Ishikawa (cell line): ENCODE results near the gene DCLRE1C.

Experiments used
- CEBPB ChIP-seq: IDR thresholded peaks from 2 replicates; pipeline ENCODE4 v1.6.1; 2012
- CREB1 ChIP-seq: IDR thresholded peaks from 2 replicates; pipeline ENCODE4 v1.6.1; 2012; ENCODE audit warnings: low read depth
- EGR1 ChIP-seq: IDR thresholded peaks from 2 replicates; pipeline ENCODE4 v1.6.1; 2012
- EP300 ChIP-seq: IDR thresholded peaks from 2 replicates; pipeline ENCODE4 v1.6.1; 2012; ENCODE audit warnings: borderline replicate concordance
- FOXM1 ChIP-seq: IDR thresholded peaks from 2 replicates; pipeline ENCODE4 v1.6.1; 2012; ENCODE audit warnings: low read depth, borderline replicate concordance
- NFIC ChIP-seq: IDR thresholded peaks from 2 replicates; pipeline ENCODE4 v1.6.1; 2012
- RAD21 ChIP-seq: IDR thresholded peaks from 2 replicates; pipeline ENCODE4 v1.6.1; 2012; ENCODE audit warnings: low read depth
- TAF1 ChIP-seq: IDR thresholded peaks from 2 replicates; pipeline ENCODE4 v1.6.1; 2012; ENCODE audit warnings: low read depth, mild to moderate bottlenecking
- TCF12 ChIP-seq: IDR thresholded peaks from 2 replicates; pipeline ENCODE4 v1.6.1; 2012; ENCODE audit warnings: low read depth
- TEAD4 ChIP-seq: IDR thresholded peaks from 2 replicates; pipeline ENCODE4 v1.6.1; 2012
- YY1 ChIP-seq: IDR thresholded peaks from 2 replicates; pipeline ENCODE4 v1.6.1; 2012; ENCODE audit warnings: low read depth
- ZBTB7A ChIP-seq: IDR thresholded peaks from 2 replicates; pipeline ENCODE4 v1.6.1; 2012; ENCODE audit warnings: low read depth
- TF ChIP-seq, protein P1 (sequence below): IDR thresholded peaks from 2 replicates; pipeline ENCODE4 v1.6.1; 2012
- TF ChIP-seq, protein P2 (sequence below): IDR thresholded peaks from 2 replicates; pipeline ENCODE4 v1.6.1; 2012
- TF ChIP-seq, protein P3 (sequence below): IDR thresholded peaks from 2 replicates; pipeline ENCODE4 v1.6.1; 2012; ENCODE audit warnings: low read depth, mild to moderate bottlenecking

The DCLRE1C gene

DNA sequence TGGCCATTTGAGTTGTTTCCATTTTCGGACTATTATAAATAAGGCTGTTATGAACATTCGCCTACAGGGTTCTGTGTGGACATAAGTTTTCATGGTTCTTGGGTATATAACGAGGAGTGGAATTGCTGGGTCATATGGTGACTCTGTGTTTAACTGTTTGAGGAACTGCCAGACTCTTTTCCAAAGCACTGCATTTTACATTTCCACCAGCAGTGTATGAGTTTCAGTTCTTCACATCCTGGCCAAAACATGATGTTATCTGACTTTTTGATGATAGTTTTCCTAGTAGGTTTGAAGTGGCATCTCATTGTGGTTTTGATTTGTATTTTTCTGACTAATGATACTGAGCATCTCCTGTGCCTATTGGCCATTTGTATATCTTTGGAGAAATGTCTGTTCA is 69.8 kb downstream of the DCLRE1C start:
- TF ChIP-seq FOXM1 (no peak), TEAD4 (no peak), YY1 (no peak), NFIC (no peak), CREB1 (no peak), RAD21 (no peak), TCF12 (no peak), ZBTB7A (no peak), TAF1 (no peak), CEBPB (no peak), EP300 (no peak), EGR1 (no peak)
- TF ChIP-seq, protein P1, sequence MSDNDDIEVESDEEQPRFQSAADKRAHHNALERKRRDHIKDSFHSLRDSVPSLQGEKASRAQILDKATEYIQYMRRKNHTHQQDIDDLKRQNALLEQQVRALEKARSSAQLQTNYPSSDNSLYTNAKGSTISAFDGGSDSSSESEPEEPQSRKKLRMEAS = no peak
- TF ChIP-seq, protein P2, sequence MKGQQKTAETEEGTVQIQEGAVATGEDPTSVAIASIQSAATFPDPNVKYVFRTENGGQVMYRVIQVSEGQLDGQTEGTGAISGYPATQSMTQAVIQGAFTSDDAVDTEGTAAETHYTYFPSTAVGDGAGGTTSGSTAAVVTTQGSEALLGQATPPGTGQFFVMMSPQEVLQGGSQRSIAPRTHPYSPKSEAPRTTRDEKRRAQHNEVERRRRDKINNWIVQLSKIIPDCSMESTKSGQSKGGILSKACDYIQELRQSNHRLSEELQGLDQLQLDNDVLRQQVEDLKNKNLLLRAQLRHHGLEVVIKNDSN = no peak
- TF ChIP-seq, protein P3, sequence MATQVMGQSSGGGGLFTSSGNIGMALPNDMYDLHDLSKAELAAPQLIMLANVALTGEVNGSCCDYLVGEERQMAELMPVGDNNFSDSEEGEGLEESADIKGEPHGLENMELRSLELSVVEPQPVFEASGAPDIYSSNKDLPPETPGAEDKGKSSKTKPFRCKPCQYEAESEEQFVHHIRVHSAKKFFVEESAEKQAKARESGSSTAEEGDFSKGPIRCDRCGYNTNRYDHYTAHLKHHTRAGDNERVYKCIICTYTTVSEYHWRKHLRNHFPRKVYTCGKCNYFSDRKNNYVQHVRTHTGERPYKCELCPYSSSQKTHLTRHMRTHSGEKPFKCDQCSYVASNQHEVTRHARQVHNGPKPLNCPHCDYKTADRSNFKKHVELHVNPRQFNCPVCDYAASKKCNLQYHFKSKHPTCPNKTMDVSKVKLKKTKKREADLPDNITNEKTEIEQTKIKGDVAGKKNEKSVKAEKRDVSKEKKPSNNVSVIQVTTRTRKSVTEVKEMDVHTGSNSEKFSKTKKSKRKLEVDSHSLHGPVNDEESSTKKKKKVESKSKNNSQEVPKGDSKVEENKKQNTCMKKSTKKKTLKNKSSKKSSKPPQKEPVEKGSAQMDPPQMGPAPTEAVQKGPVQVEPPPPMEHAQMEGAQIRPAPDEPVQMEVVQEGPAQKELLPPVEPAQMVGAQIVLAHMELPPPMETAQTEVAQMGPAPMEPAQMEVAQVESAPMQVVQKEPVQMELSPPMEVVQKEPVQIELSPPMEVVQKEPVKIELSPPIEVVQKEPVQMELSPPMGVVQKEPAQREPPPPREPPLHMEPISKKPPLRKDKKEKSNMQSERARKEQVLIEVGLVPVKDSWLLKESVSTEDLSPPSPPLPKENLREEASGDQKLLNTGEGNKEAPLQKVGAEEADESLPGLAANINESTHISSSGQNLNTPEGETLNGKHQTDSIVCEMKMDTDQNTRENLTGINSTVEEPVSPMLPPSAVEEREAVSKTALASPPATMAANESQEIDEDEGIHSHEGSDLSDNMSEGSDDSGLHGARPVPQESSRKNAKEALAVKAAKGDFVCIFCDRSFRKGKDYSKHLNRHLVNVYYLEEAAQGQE = no peak

DNA sequence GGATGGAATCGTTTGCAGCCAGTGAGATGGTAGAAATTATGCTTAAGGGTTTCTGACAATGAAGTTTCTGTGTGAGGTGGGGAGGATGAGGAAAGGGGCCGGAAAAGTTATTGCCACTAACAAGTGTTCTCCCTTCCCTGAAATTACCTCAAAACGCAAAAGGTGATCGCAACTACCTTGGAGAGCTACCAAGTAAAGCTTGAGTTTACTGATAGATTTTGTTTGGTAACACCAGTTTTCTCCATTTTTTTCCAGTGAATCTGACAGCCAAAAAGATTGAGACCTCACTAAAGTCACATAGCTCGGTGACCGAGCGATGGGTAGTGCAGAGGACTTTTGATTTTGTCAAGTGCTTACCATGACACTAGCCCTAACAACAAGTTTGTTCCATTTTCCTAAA is 73.7 kb downstream of the DCLRE1C start:
- TF ChIP-seq, protein P3 = peak; percentile 69
- no peak for TF ChIP-seq EGR1

DNA sequence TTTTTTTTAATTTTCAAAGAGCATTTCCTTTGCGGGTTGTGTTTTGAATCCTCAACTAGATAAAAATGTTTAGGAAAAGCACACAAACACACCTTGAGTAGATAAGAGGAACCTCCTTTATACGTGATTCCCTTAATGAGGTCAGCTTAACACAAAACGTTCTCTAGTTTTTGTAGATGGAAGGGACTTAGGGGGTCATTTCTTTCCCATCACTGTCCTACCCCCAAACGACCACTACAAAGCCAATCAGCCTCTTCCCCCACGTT is 74.0 kb downstream of the DCLRE1C start:
- TF ChIP-seq RAD21 = no peak
- no peak for TF ChIP-seq TEAD4
- no peak for TF ChIP-seq CEBPB
- TF ChIP-seq ZBTB7A = no peak
- TF ChIP-seq NFIC = no peak
- TF ChIP-seq EGR1 = no peak
- no peak for TF ChIP-seq FOXM1
- no peak for TF ChIP-seq YY1
- TF ChIP-seq, protein P2 = no peak
- TF ChIP-seq TAF1 = no peak

DNA sequence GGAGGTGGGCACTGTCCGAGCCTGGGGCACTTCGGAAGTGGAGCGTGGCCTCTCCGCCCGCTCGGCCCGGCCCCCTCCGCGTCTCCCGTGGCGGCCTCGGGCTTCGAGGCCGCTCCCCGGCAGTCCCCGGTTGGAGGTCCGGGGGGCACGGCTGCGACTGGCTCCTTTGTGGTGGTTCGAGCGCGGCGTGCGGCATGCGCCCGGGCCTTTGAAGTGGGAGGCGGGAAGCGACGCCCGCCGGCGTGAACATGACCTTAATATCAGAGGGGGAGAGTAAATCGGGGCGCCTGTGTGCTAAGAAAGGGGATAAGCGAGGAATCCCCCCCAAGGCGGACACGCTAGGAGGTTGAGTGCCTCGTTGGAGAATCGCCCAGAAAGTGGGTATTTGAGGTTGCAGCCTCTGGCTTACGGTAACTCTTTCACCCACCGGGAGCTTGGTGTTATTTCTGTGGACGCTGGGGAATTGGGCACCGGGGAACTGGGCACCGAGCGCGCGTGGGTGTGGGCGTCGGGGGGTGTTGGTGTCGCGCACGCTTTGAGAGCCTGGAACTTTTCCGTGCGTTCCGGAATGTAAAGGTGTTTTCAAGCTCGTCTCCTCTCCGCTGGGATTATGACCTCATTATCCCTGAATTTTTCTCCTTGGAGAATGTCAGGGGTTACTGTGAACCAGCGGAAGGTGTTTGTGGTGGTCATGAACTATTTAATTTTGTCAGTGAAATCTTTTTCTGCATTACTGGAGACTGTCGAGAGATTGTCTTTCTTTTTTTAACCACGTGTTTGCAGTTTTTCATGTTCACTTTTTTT is 74.6 kb downstream of the DCLRE1C start:
- no peak for TF ChIP-seq YY1
- TF ChIP-seq TEAD4 = peak; percentile 14; the same call in 1 of the 2 replicates
- TF ChIP-seq EGR1 = peak; percentile 69
- TF ChIP-seq, protein P1 = peak; percentile 46

DNA sequence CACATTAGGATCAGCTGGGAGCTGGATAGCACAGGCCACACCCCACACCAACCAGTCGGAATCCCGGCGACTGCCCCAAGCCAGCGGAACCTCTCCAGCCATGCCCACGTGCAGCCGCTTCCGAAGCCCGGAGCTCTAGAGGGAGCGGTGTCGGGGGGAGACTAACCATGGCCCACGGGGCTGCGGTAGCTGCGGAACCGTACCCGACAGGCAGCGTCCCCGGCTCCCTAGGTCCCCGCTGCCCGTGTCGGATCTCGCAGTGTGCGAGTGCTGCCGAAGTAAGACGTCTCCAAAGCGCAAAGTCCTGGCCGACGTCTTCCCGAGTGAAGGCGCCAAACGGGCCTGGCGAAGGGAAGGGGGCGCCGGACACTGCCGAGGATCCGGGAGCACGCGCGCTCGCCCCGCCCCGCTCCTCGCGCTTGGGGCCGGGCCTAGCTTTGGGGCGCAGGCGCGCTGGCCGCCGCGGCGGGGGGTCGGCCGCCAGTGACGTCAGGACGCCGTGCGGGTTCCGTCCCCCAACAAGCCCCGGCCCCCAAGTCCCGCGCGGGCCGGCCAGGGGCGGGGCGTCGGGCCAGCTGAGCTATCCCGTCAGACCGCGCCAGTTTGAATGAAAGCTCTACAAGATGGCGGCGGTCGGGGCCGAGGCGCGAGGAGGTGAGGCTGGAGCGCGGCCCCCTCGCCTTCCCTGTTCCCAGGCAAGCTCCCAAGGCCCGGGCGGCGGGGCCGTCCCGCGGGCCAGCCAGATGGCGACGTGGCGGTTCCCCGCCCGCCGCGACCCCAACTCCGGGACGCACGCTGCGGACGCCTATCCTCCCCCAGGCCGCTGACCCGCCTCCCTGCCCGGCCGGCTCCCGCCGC is 75.4 kb downstream of the DCLRE1C start, which contains the start of gene SUV39H2:
Gene SUV39H2, plus strand, starts transcription at position 601 of the 858 bp plus-strand sequence. Its CDS starts 23 bp downstream, at position 624.
- TF ChIP-seq YY1 (peak; percentile 95), EP300 (peak; percentile 29; the same call in 1 of the 2 replicates), NFIC (no peak), TAF1 (peak; percentile 95), CEBPB (no peak), TEAD4 (no peak), CREB1 (peak; percentile 20; the same call in 1 of the 2 replicates), RAD21 (no peak), FOXM1 (no peak), TCF12 (peak; percentile 23; the same call in 1 of the 2 replicates), EGR1 (no peak), ZBTB7A (peak; percentile 79)
- TF ChIP-seq, protein P2 = peak; percentile 33; the same call in 1 of the 2 replicates
- TF ChIP-seq, protein P1 = peak; percentile 93
- TF ChIP-seq, protein P3 = no peak
